Measurements from ENCODE around the gene PDE4B.
A peak's percentile ranks its signal among the peaks of the same experiment; 100 is the strongest.

PDE4B gene

GRCh38 chr1:66270119-66270812 is 477.6 kb downstream of the PDE4B start:
- intact Hi-C loops (cut with DNase I) = loop anchor here (10.0 kb wide), 1 partner anchor 65 kb away; no protein-coding TSS in a partner anchor
- DNase-seq = no peak

GRCh38 chr1:66271216-66271903 is 478.7 kb downstream of the PDE4B start:
- DNase-seq = peak in 7 of 10 donors; percentile 11 to 85 (median 36)
- intact Hi-C loops (cut with DNase I) = loop anchor here (10.0 kb wide), 1 partner anchor 63 kb away; no protein-coding TSS in a partner anchor

GRCh38 chr1:66271904-66272254 is 479.2 kb downstream of the PDE4B start:
- peak; percentile 39 to 94 (median 70) for DNase-seq
- intact Hi-C loops (cut with DNase I) = loop anchor here (10.0 kb wide), 1 partner anchor 63 kb away; no protein-coding TSS in a partner anchor

- intact Hi-C loops (cut with DNase I) = loop anchor here (10.0 kb wide), 1 partner anchor 61 kb away; no protein-coding TSS in a partner anchor
- no peak for DNase-seq
Measured at GRCh38 chr1:66273656-66274055, 481.0 kb downstream of the PDE4B start.

- intact Hi-C loops (cut with DNase I) = loop anchor here (10.0 kb wide), 1 partner anchor 60 kb away; no protein-coding TSS in a partner anchor
- no peak for DNase-seq
Measured at GRCh38 chr1:66274634-66275033, 481.9 kb downstream of the PDE4B start.

- no peak for DNase-seq
- intact Hi-C loops (cut with DNase I) = loop anchor here (10.0 kb wide), 1 partner anchor 60 kb away; no protein-coding TSS in a partner anchor
Measured at GRCh38 chr1:66275083-66275482, 482.4 kb downstream of the PDE4B start.

- DNase-seq = peak in 6 of 10 donors; percentile 30 to 87 (median 38)
- intact Hi-C loops (cut with DNase I) = loop anchor here (10.0 kb wide), 1 partner anchor 59 kb away; no protein-coding TSS in a partner anchor
Measured at GRCh38 chr1:66275601-66276023, 482.9 kb downstream of the PDE4B start.

- no peak for DNase-seq
- intact Hi-C loops (cut with DNase I) = loop anchor here (10.0 kb wide), 1 partner anchor 59 kb away; no protein-coding TSS in a partner anchor
Measured at GRCh38 chr1:66276218-66276617, 483.5 kb downstream of the PDE4B start.

- intact Hi-C loops (cut with DNase I) = loop anchor here (10.0 kb wide), 1 partner anchor 56 kb away; no protein-coding TSS in a partner anchor
- peak in 5 of 10 donors; percentile 23 to 90 (median 35) for DNase-seq
Measured at GRCh38 chr1:66278260-66279021, 485.7 kb downstream of the PDE4B start.

- no peak for DNase-seq
- intact Hi-C loops (cut with DNase I) = no loop called here
Measured at GRCh38 chr1:66281808-66282207, 489.1 kb downstream of the PDE4B start.

- no peak for DNase-seq
- intact Hi-C loops (cut with DNase I) = no loop called here
Measured at GRCh38 chr1:66282343-66282852, 489.7 kb downstream of the PDE4B start.

GRCh38 chr1:66282891-66283621 is 490.4 kb downstream of the PDE4B start:
- intact Hi-C loops (cut with DNase I) = no loop called here
- no peak for DNase-seq

GRCh38 chr1:66283622-66284041 is 490.9 kb downstream of the PDE4B start:
- DNase-seq = no peak
- intact Hi-C loops (cut with DNase I) = no loop called here

- intact Hi-C loops (cut with DNase I) = no loop called here
- DNase-seq = no peak
Measured at GRCh38 chr1:66284746-66285145, 492.1 kb downstream of the PDE4B start.

- intact Hi-C loops (cut with DNase I) = no loop called here
Measured at GRCh38 chr1:66285618-66286270, 493.0 kb downstream of the PDE4B start.

GRCh38 chr1:66286307-66286706 is 493.6 kb downstream of the PDE4B start:
- no peak for DNase-seq
- intact Hi-C loops (cut with DNase I) = no loop called here

More at GRCh38 chr1:66285618-66286270, 493.0 kb downstream of the PDE4B start:
- DNase-seq = no peak

- intact Hi-C loops (cut with DNase I) = no loop called here
- no peak for DNase-seq
Measured at GRCh38 chr1:66288048-66288447, 495.4 kb downstream of the PDE4B start.

GRCh38 chr1:66290761-66291530 is 498.3 kb downstream of the PDE4B start:
- no peak for DNase-seq
- intact Hi-C loops (cut with DNase I) = loop anchor here (10.0 kb wide), 1 partner anchor 54 kb away; no protein-coding TSS in a partner anchor

All from posterior cingulate gyrus (tissue), 11 donors.